ENCODE results near the gene HELZ. TPM values are rescaled to one million over a fixed set of nuclear protein-coding genes. Genes with fewer than 3 reads are reported as not detected.

HELZ gene
- polyA plus RNA-seq, 1 experiment = 8.4 TPM

DNA sequence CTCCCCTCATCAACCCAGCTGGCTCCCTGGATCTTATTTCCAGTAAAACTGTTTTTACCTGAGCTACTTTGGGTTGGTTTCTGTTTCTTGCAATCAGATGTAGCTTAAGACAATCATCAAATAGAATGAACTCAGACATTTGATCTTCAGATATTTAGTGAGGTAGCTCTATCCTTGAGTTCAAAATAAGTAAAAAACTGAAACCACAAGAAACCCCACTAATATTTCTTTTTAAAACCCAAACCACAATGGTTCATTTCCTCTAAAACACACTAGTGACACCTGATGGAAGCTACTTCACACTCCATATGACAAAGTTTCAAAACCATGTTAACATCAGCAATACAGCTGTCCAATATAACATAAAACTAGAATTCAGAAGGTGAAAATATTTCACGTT is 162.9 kb downstream of the HELZ start:
- no peaks in the 10 kb centered on the region for H3K27me3 ChIP-seq (ENCODE audit: control insufficient read depth, insufficient read depth, low read length)
- TF ChIP-seq CTCF (IDR thresholded peaks at IDR 0.05; ENCODE audit: insufficient read depth, low read depth, low read length) = no peak
- H3K36me3 ChIP-seq (ENCODE audit: control insufficient read depth, insufficient read depth, low read length) = peaks cover 5% of the 10 kb centered on the region
- ChIA-PET CTCF (interaction anchor here (0.7 kb wide), 1 partner anchor 1525 kb away, joined by 3 read pairs; no protein-coding TSS in a partner anchor), POLR2A (no interaction called here)
- no peak for DNase-seq (ENCODE audit: low read depth)
- no peak overlapping the region for H3K4me3 ChIP-seq (ENCODE audit: low read depth, low read length)

DNA sequence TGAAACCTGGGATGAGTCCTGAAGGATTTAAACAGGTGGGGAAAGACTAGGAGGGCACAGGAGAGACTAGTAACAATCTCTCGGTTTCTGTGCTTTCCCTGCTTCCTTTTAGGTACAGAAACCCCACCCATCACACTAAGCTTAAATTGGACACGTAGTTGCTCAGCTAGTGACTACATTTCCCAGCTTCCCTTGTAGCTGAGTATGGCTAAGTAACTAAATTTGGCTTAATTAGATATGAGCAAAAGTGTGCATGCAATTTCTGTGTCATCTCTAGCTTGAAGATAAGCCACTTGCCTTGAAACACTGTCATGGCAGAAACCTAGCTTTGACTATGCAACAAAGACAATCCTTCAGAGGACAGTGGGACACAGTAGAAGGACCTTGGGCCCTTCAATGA is 164.2 kb downstream of the HELZ start:
- POLR2A ChIA-PET = no interaction called here
- TF ChIP-seq CTCF (IDR thresholded peaks at IDR 0.05; ENCODE audit: insufficient read depth, low read depth, low read length) = no peak
- DNase-seq (ENCODE audit: low read depth) = no peak
- CTCF ChIA-PET = interaction anchor here (1.3 to 1.4 kb wide), 2 partner anchors 12 to 18 kb away, joined by 3 to 6 read pairs; no protein-coding TSS in a partner anchor
- Histone ChIP-seq H3K27me3 (ENCODE audit: control insufficient read depth, insufficient read depth, low read length) (no peaks in the 10 kb centered on the region), H3K4me3 (ENCODE audit: low read depth, low read length) (no peak overlapping the region), H3K36me3 (ENCODE audit: control insufficient read depth, insufficient read depth, low read length) (peaks cover 7% of the 10 kb centered on the region)

DNA sequence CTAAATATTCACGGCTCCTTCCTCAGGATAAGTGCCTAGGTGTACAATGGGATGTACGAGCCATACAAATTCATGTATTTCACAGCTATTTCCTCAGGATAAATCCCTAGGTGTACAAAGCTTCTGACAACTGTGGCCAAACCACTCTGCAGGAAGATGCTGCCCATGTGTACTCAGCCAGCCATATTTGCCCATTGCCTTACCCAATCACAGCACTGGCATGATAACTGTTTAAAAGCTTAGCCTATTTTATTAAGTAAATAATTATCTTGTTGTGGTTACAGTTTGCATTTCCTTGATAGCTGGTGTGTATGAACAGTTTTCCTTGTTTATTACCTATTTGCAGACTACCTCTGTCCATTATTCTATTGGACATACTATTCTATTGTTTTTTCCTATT is 165.5 kb downstream of the HELZ start:
- TF ChIP-seq CTCF (IDR thresholded peaks at IDR 0.05; ENCODE audit: insufficient read depth, low read depth, low read length) = no peak
- POLR2A ChIA-PET = interaction anchor here (0.6 kb wide), 1 partner anchor 9 kb away, joined by 3 read pairs; no protein-coding TSS in a partner anchor
- Histone ChIP-seq H3K27me3 (ENCODE audit: control insufficient read depth, insufficient read depth, low read length) (no peaks in the 10 kb centered on the region), H3K36me3 (ENCODE audit: control insufficient read depth, insufficient read depth, low read length) (peaks cover 5% of the 10 kb centered on the region), H3K4me3 (ENCODE audit: low read depth, low read length) (no peak overlapping the region)
- CTCF ChIA-PET = interaction anchor here (1.0 kb wide), 2 partner anchors 22 to 79 kb away, joined by 3 read pairs; no protein-coding TSS in a partner anchor
- no peak for DNase-seq (ENCODE audit: low read depth)

- H3K36me3 ChIP-seq (ENCODE audit: control insufficient read depth, insufficient read depth, low read length) = peaks cover 5% of the 10 kb centered on the region
- POLR2A ChIA-PET = interaction anchor here (0.9 kb wide), 1 partner anchor 10 kb away, joined by 3 read pairs; no protein-coding TSS in a partner anchor
- DNase-seq (ENCODE audit: low read depth) = no peak
- no peak for TF ChIP-seq CTCF (IDR thresholded peaks at IDR 0.05; ENCODE audit: insufficient read depth, low read depth, low read length)
- H3K4me3 ChIP-seq (ENCODE audit: low read depth, low read length) = no peak overlapping the region
- CTCF ChIA-PET = interaction anchor here (0.6 to 1.3 kb wide), 3 partner anchors 9 to 21 kb away, joined by 3 read pairs; no protein-coding TSS in a partner anchor
- no peaks in the 10 kb centered on the region for H3K27me3 ChIP-seq (ENCODE audit: control insufficient read depth, insufficient read depth, low read length)
These were observed 166.7 kb downstream of the HELZ start for GRCh38 chr17:67078292-67078691.

DNA sequence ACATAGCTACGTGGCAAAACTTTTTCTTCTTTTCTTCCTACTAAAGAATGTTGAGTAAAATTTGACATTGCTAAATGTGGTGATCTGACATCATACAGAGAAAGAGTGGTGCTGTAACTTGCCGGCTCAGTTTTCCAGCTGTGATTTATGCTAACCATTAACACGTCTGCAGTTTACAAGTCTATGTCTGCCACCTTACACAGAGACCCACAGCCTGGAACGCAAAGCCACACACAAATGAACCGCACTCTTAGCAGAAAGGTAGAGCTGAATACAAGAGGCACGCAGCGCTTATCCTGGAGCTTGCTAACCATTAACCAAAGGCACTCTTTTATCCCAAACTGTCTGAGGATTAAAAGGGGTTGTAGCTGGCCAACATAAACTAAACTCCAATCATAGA is 168.7 kb downstream of the HELZ start:
- ChIA-PET POLR2A (no interaction called here), CTCF (interaction anchor here (1.0 to 1.1 kb wide), 2 partner anchors 22 to 56 kb away, joined by 3 read pairs; no protein-coding TSS in a partner anchor)
- no peak for DNase-seq (ENCODE audit: low read depth)
- Histone ChIP-seq H3K36me3 (ENCODE audit: control insufficient read depth, insufficient read depth, low read length) (peaks cover 5% of the 10 kb centered on the region), H3K4me3 (ENCODE audit: low read depth, low read length) (no peak overlapping the region), H3K27me3 (ENCODE audit: control insufficient read depth, insufficient read depth, low read length) (no peaks in the 10 kb centered on the region)
- no peak for TF ChIP-seq CTCF (IDR thresholded peaks at IDR 0.05; ENCODE audit: insufficient read depth, low read depth, low read length)
